Stimulated activated CD4-positive, alpha-beta T cell treated with anti-CD3 and anti-CD28 coated beads, Interleukin-1b, Interleukin-23, amount 100 ng/mL, for 1 hour (primary cell): ENCODE measurements around the gene TP73.

Experiments
- DNase-seq, 2 donors: peaks; one replicate each; pipeline ENCODE4 v3.0.0-alpha.2; 2020; ENCODE audit warnings: low read depth in 2 of 2

The TP73 gene

GRCh38 chr1:3653286-3653618 is 936 bp downstream of the TP73 start:
- no peak for DNase-seq

- DNase-seq, result no peak
Measured at GRCh38 chr1:3654549-3655281, 2.4 kb downstream of the TP73 start.

GRCh38 chr1:3656450-3657095 is 4.3 kb downstream of the TP73 start:
- DNase-seq, result no peak

- DNase-seq, result no peak
Measured at GRCh38 chr1:3657096-3657475, 4.8 kb downstream of the TP73 start.

- DNase-seq, result no peak
Measured at GRCh38 chr1:3657578-3658230, 5.4 kb downstream of the TP73 start.

- no peak for DNase-seq
Measured at GRCh38 chr1:3658231-3658615, 5.9 kb downstream of the TP73 start.

- no peak for DNase-seq
Measured at GRCh38 chr1:3659093-3659492, 6.8 kb downstream of the TP73 start.

GRCh38 chr1:3660704-3661103 is 8.4 kb downstream of the TP73 start:
- DNase-seq, result no peak

GRCh38 chr1:3661631-3662030 is 9.3 kb downstream of the TP73 start:
- DNase-seq, result no peak

GRCh38 chr1:3662080-3662671 is 9.9 kb downstream of the TP73 start:
- no peak for DNase-seq

GRCh38 chr1:3663999-3664699 is 11.8 kb downstream of the TP73 start:
- DNase-seq, result no peak

GRCh38 chr1:3664700-3665375 is 12.5 kb downstream of the TP73 start:
- no peak for DNase-seq

GRCh38 chr1:3668148-3668547 is 15.8 kb downstream of the TP73 start:
- DNase-seq, result no peak

- no peak for DNase-seq
Measured at GRCh38 chr1:3668585-3669300, 16.4 kb downstream of the TP73 start.

GRCh38 chr1:3669421-3669821 is 17.1 kb downstream of the TP73 start:
- no peak for DNase-seq

- no peak for DNase-seq
Measured at GRCh38 chr1:3669971-3670431, 17.7 kb downstream of the TP73 start.

GRCh38 chr1:3670823-3671265 is 18.5 kb downstream of the TP73 start:
- DNase-seq, result no peak

- DNase-seq, result no peak
Measured at GRCh38 chr1:3671371-3672180, 19.3 kb downstream of the TP73 start.

GRCh38 chr1:3672231-3672970 is 20.1 kb downstream of the TP73 start:
- DNase-seq, result no peak
